ENCODE data around the gene GRM7.

The GRM7 gene

DNA sequence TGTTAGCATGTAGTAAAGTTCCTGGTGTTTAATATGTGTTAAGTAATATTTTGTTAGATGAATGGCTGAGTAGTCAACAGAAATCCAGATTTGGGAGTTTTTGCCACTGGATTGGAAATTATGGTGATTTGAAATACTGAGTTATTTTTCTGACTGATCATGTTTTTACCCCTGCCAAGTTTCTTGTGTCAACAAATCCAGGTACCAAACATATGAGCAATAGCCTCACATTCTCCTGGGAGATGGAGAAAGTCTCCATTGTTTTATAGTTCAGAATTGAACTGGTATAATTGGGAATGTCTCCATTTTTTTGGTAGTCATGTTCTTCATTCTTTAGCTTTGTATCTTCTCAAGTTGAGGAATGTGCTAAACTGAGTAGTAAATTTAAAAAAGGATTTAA lies 873.5 kb downstream of the GRM7 start:
- H3K4me3 ChIP-seq (ENCODE audit: low read depth, low read length), result no peak overlapping the region
- DNase-seq (ENCODE audit: low read depth), result no peak
- TF ChIP-seq, protein P1, sequence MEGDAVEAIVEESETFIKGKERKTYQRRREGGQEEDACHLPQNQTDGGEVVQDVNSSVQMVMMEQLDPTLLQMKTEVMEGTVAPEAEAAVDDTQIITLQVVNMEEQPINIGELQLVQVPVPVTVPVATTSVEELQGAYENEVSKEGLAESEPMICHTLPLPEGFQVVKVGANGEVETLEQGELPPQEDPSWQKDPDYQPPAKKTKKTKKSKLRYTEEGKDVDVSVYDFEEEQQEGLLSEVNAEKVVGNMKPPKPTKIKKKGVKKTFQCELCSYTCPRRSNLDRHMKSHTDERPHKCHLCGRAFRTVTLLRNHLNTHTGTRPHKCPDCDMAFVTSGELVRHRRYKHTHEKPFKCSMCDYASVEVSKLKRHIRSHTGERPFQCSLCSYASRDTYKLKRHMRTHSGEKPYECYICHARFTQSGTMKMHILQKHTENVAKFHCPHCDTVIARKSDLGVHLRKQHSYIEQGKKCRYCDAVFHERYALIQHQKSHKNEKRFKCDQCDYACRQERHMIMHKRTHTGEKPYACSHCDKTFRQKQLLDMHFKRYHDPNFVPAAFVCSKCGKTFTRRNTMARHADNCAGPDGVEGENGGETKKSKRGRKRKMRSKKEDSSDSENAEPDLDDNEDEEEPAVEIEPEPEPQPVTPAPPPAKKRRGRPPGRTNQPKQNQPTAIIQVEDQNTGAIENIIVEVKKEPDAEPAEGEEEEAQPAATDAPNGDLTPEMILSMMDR (IDR thresholded peaks at IDR 0.05; ENCODE audit: control insufficient read depth, extremely low read depth, insufficient read depth), result no peak

DNA sequence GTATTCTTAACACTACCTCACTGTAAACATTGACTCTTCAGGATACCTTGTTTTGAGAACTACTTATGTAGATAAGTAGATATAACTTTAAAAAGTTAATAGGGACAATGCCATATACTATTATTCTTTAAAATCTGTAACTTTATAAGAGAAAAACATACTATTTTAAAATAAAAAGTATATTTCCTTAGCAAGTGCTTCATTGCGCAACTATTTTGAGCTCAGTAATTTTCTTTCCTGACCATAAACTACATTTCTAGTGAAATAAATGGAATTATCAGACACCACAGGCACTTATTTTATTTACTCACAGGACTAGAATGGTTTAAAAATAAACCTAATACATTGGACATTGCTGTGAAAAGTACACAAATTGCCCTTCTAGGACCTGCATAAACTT lies 876.3 kb downstream of the GRM7 start:
- DNase-seq (ENCODE audit: low read depth), result no peak
- TF ChIP-seq, protein P1 (IDR thresholded peaks at IDR 0.05; ENCODE audit: control insufficient read depth, extremely low read depth, insufficient read depth), result no peak

DNA sequence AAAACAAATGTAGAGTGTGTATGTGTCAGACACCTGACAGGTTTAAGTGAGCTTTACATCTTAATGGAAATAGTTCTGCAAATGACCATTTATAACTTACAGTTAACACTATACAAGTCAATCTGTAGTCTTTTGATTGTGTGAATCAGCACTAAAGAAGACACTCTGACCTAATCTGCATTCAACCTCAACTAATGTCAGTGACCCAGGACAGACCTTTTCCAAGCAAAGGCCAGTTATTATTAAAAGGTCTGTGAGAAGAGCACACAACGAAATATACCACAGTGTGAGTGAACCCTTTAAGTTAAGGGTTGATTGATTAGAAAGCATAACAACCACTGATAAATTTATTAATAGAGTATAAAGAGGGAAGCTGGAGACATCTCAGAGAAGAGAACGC lies 878.8 kb downstream of the GRM7 start:
- DNase-seq (ENCODE audit: low read depth), result no peak

More for the DNA sequence above, 876.3 kb downstream of the GRM7 start:
- H3K4me3 ChIP-seq (ENCODE audit: low read depth, low read length), result no peak overlapping the region

DNA sequence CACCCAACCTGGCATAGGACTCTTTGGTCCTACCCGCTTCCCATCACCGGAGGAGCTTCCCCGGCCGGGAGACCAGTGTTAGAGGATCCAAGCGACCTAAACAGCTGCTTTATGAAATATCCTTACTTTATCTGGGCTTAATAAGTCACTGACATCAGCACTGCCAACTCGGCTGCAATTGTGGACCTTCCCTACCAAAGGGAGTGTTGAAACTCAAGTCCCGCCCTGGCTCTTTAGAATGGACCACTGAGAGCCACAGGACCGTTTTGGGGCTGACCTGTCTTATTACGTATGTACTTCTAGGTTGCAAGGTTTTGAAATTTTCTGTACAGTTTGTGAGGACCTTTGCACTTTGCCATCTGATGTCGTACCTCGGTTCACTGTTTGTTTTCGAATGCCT lies 879.5 kb downstream of the GRM7 start:
- no peak for DNase-seq (ENCODE audit: low read depth)
- H3K4me3 ChIP-seq (ENCODE audit: low read depth, low read length), result no peak overlapping the region
- TF ChIP-seq, protein P1 (IDR thresholded peaks at IDR 0.05; ENCODE audit: control insufficient read depth, extremely low read depth, insufficient read depth), result no peak

More for the DNA sequence above, 878.8 kb downstream of the GRM7 start:
- TF ChIP-seq, protein P1 (IDR thresholded peaks at IDR 0.05; ENCODE audit: control insufficient read depth, extremely low read depth, insufficient read depth), result no peak
- H3K4me3 ChIP-seq (ENCODE audit: low read depth, low read length), result no peak overlapping the region

DNA sequence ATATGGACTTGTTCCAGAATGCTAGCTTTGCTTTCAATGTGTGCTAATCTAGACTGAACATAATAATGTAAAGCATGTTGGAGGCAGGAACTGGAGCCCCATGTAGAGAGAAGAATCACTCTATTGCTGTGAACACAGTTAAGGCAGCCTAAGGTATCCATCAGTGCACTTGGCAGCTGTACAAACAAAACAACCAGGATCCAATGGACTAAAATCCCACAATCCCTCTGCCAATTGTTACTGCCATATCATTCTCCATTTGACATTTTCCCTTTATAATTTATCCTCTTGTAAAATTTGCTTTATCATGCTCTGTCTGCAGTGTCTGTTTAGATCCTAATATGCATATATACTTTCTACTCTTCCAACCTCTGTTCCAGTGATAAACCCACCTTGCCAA lies 883.9 kb downstream of the GRM7 start:
- H3K4me3 ChIP-seq (ENCODE audit: low read depth, low read length), result no peak overlapping the region
- DNase-seq (ENCODE audit: low read depth), result no peak
- TF ChIP-seq, protein P1 (IDR thresholded peaks at IDR 0.05; ENCODE audit: control insufficient read depth, extremely low read depth, insufficient read depth), result no peak

DNA sequence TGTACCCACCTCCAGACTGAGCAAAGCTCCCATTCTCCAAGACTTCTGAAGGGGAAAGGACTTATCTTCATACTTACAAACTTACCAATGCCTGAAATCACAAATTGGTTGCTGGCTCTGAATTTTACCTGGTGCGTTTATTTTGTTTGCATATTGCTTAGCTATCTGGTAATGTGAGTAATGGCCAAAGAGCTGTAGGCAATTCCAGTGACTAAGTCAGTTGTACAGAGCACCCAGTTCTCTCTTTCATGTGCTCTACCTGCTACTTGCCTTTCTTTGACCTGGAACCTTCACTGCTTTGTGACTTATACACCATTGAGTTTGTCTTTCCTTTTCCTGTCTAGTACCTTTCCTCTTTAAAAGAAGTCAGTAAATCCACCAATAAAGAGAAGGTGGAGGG lies 884.8 kb downstream of the GRM7 start:
- no peak overlapping the region for H3K4me3 ChIP-seq (ENCODE audit: low read depth, low read length)
- TF ChIP-seq, protein P1 (IDR thresholded peaks at IDR 0.05; ENCODE audit: control insufficient read depth, extremely low read depth, insufficient read depth), result no peak
- DNase-seq (ENCODE audit: low read depth), result no peak

DNA sequence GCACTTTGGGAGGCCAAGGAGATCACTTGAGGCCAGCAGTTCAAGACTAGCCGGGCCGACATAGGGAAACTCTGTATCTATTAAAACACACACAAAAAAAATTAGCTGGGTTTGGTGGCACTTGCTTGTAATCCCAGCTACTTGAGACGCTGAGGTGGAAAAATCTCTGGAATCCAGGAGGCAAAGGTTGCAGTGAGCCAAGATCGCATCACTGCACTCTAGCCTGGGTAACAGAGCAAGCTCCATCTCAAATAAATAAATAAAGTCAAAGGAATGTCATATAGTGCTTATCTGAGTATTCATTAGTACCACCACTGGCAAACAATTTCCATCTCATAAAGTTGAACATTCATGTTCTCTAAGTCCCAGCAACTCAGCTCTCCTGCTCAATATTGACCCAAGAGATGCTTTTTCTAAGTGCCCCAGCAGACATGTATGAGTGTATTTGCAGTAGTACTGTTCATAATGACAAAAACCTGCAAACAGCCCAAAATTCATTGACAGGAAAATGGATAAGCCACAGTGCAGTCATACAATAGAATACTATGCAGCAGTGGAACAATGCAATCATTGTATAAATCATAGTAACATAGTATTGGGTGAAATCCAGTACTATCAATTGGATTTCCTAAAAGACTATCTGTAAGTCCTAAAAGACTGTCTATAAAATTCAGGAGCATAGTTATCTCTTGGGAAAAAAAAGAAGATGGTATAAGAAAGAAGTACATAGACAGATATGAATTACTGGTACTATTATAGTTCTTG lies 889.2 kb downstream of the GRM7 start:
- DNase-seq (ENCODE audit: low read depth), result no peak
- no peak overlapping the region for H3K4me3 ChIP-seq (ENCODE audit: low read depth, low read length)
- TF ChIP-seq, protein P1 (IDR thresholded peaks at IDR 0.05; ENCODE audit: control insufficient read depth, extremely low read depth, insufficient read depth), result no peak
